ENCODE results near the gene SLC6A8.
"Not testable (repeated sequence)": the region's sequence is repeated elsewhere in the genome, so short reads cannot be mapped to it uniquely, and the experiment has no call there.

The SLC6A8 gene

DNA sequence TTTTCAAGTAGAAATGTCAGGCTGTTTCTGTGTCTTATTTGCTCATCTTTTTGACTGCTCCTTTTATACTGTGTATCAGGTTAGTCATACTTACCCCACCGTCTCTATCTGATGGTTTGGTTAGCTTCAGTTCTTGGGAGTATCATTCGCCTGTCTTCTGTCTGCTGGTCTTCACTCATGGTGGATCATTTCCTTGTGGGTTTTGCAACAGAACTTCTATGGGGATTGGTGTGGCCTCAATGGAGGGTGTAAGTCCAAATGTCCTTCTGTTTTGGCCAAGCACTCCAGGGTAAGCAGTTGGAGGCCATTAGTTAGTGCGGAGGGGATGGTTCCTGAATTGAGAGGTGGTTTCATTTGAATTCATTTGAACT lies 44.1 kb downstream of the SLC6A8 start:
- DNase-seq (ENCODE audit: low spot score), result no peak

- DNase-seq (ENCODE audit: low spot score), result no peak
Measured at GRCh38 chrX:153732401-153732800, 44.7 kb downstream of the SLC6A8 start.

GRCh38 chrX:153733651-153734240 lies 46.0 kb downstream of the SLC6A8 start:
- DNase-seq (ENCODE audit: low spot score), result no peak

GRCh38 chrX:153734871-153735270 lies 47.1 kb downstream of the SLC6A8 start:
- no peak for DNase-seq (ENCODE audit: low spot score)

- no peak for DNase-seq (ENCODE audit: low spot score)
Measured at GRCh38 chrX:153735274-153735673, 47.5 kb downstream of the SLC6A8 start.

DNA sequence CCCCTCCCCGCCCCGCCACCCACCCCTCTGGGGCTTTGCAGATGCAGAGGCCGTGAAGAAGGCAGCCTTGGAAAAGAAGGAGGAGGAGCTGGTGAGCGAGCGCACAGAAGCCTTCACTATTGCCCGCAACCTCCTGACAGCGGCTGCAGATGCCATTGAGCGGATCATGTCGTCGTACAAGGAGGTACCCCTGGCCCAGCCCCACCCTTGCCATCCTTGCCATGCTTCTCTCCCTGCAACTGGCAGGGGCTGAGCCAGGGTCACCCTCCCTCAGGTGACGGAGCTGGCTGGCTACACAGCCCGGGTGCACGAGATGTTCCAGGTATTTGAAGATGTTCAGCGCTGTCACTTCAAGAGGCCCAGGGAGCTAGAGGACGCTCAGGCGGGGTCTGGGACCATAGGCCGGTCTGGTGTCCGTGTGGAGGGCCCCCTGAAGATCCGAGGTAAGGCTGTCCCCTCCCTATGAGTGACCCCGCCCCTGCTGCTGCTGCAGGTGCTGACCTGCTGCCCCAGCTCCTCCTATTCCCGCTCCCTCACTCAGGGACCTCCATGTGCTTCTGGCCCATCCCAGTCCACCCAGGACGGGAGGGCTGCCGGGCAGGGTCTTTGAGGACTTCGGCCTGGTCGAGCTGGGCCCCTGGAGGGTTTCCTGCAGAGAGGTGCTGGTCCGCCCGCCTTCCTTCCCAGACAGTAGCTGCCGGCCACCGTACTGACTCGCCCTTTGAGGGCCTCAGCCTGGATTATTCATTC lies 48.5 kb downstream of the SLC6A8 start:
- no peak for DNase-seq (ENCODE audit: low spot score)

DNA sequence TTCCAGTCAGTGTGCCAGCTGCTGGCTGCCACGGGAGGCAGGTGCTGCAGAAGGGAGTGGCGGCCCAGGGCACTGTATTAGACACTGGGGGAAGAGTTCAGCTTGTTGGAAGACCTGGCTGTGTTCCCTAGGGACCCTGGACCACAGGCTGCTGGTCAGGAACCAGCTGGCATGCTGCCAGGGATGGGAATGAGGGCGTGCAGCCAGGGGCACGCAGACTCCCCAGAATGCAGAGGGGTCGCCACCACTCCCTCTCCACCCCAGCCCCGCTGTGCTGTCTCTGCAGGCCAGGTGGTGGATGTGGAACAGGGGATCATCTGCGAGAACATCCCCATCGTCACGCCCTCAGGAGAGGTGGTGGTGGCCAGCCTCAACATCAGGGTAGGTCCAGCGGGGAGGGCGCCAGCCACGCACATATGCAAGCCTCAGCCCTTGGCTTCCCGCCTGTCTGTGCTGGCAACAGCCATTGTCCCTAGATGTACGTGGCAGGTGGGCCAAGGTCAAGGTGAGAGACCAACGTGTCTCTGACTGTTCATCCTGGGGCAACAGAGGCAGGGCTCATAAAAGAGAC lies 49.2 kb downstream of the SLC6A8 start:
- DNase-seq (ENCODE audit: low spot score), result no peak

DNA sequence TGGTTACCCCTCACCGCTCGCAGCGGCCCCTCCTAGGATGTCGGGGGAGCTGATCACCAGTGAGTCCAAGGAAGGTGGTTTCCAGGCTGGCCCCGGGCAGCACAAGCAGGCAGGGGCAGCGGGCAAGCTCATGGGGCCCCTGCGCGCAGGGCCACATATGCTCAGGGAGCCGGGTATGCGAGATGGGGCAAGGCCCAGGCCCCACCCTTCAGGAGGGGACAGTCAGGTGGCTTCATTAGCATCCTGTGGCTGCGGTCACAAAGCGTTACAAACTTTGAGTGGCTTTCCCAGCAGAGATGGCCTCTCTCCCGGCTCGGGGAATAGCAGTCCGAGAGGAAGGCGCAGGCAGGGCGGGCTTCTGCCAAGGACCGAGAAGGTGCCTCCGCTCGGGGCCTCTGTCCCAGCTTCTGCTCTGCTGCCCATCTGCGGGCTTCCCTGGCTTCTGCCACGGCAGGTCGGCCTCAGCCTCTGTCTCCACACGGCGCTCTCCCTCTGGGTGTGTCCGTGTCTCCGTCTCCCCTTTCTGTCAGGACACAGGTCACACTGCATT lies 50.4 kb downstream of the SLC6A8 start:
- no peak for DNase-seq (ENCODE audit: low spot score)

GRCh38 chrX:153739754-153740486 lies 52.2 kb downstream of the SLC6A8 start:
- DNase-seq (ENCODE audit: low spot score), result no peak

- no peak for DNase-seq (ENCODE audit: low spot score)
Measured at GRCh38 chrX:153740631-153741222, 53.0 kb downstream of the SLC6A8 start.

- no peak for DNase-seq (ENCODE audit: low spot score)
Measured at GRCh38 chrX:153741446-153741845, 53.7 kb downstream of the SLC6A8 start.

- not testable (repeated sequence) for DNase-seq (ENCODE audit: low spot score)
Measured at GRCh38 chrX:153742111-153742510, 54.4 kb downstream of the SLC6A8 start.

DNA sequence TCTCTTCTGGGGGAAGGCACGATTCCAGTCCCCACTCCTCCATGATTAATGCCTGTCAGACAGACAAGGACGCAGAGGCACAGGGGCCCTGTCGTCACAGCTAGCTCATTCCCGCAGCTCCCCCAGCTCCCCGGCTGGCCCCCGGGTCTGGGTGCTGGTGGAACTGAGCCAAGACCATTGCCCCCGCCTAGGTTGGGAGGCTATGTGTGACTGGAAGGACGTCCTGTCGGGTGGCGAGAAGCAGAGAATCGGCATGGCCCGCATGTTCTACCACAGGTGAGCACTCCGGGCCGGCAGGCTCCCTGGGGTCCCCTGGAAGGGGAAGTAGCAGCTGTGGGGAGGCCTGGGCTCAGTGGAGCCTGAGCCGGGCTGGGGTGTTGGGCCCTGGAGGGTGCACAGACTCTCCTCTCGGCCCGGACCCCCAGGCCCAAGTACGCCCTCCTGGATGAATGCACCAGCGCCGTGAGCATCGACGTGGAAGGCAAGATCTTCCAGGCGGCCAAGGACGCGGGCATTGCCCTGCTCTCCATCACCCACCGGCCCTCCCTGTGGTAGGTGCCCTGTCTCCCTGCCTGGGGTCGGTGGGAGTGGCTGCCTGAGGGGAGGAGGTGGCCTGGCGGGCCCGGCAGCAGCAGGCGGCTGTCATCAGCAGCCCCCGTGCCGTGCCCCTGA lies 55.2 kb downstream of the SLC6A8 start:
- not testable (repeated sequence) for DNase-seq (ENCODE audit: low spot score)

- not testable (repeated sequence) for DNase-seq (ENCODE audit: low spot score)
Measured at GRCh38 chrX:153743468-153744209, 55.9 kb downstream of the SLC6A8 start.

DNA sequence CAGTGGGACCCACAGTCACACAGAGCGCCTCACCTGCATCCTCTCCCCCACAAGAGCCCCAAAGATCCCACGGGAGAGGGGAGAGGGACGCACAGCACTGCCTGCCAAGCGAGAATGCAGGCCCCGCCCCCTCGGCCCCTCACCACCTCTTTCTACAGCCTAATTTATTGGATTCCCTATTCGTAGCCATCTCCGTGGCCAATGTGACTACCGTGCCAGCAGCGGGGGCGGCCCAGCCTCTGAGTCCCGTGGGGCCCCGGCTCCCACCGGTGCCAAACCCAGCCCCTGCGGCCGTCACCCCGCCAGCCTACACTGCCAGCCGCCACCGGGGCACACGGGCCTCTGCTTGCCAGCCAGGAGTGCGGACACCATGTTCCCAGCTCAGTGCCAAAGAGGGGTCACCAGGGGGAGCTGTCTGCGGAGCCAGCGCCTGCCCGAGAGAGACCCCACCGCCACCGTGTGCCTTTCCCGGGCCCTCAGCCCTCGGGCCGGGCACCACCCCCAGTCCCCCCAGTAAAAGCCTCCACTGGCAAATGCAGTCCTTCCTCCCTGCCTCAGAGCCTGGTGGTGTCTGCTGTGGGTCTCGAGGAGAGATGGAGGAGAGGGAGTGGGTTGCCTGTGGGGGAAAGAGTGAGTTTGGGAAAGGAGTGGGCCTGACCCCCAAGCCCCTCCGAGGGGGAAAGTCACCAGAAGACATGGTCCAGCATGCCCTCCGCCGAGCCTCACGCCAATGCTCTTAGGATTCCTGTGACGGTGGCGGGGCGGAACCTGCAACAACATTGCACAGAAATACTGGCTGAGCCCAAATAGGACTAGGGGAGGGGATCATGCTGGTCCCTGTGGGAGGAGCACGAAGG lies 56.7 kb downstream of the SLC6A8 start:
- no peak for DNase-seq (ENCODE audit: low spot score)

GRCh38 chrX:153745067-153745433 lies 57.3 kb downstream of the SLC6A8 start:
- not testable (repeated sequence) for DNase-seq (ENCODE audit: low spot score)
